CD14-positive monocyte (primary cell): ENCODE results near the gene INPP4B. TPM values are rescaled to one million over a fixed set of nuclear protein-coding genes. Genes with fewer than 3 reads are reported as not detected.

Experiments used
- DNase-seq, 3 donors: peaks; one replicate each; pipeline ENCODE4 v3.0.0-alpha.2; 2011 to 2022
- H2AFZ ChIP-seq: 2 replicates; pipeline ENCODE4 v1.6.0; 2012; ENCODE audit warnings: mild to moderate bottlenecking, low read depth, low read length, inconsistent platforms; ENCODE audit not compliant: insufficient read depth, poor library complexity, severe bottlenecking
- H3K27ac ChIP-seq, 2 donors: 1 replicate in 1 of 2; 2 replicates in 1 of 2; pipeline ENCODE4 v1.5.1; 2012 to 2013; ENCODE audit warnings: low read length in 2 of 2, control low read depth in 1 of 2, inconsistent platforms in 1 of 2, low read depth in 1 of 2, mild to moderate bottlenecking in 1 of 2
- H3K27me3 ChIP-seq, 2 donors: one replicate each; pipeline versions ENCODE4 v1.6.0 to v1.6.1; 2011 to 2013; ENCODE audit warnings: low read length in 2 of 2; ENCODE audit not compliant: control insufficient read depth in 2 of 2, insufficient read depth in 2 of 2
- H3K36me3 ChIP-seq, 2 donors: replicated peaks in 1 of 2; 1 replicate in 1 of 2; 2 replicates in 1 of 2; pipeline versions ENCODE4 v1.5.1 to v1.6.1; 2012 to 2013; ENCODE audit warnings: low read length in 2 of 2, control low read depth in 1 of 2, inconsistent platforms in 1 of 2, mild to moderate bottlenecking in 1 of 2; ENCODE audit not compliant: insufficient read depth in 2 of 2, control insufficient read depth in 1 of 2
- H3K4me1 ChIP-seq, 2 donors: 1 replicate in 1 of 2; 2 replicates in 1 of 2; pipeline versions ENCODE4 v1.5.1 to v1.6.1; 2012 to 2013; ENCODE audit warnings: low read length in 2 of 2, control low read depth in 1 of 2, inconsistent platforms in 1 of 2, mild to moderate bottlenecking in 1 of 2, moderate library complexity in 1 of 2; ENCODE audit not compliant: insufficient read depth in 2 of 2, control insufficient read depth in 1 of 2
- H3K4me2 ChIP-seq: replicated peaks from 2 replicates; pipeline ENCODE3; 2012; ENCODE audit warnings: low read length, moderate library complexity, mild to moderate bottlenecking; ENCODE audit not compliant: poor library complexity, severe bottlenecking; ENCODE audit errors: extremely low read depth
- H3K4me3 ChIP-seq, 3 experiments: fragments of 200-600 bp in 1 of 3; sonication (generic) in 1 of 3; replicated peaks in 1 of 3; 1 replicate in 2 of 3; 2 replicates in 1 of 3; pipeline ENCODE4 v1.5.1; 2011 to 2013; ENCODE audit warnings: low read length in 3 of 3, mild to moderate bottlenecking in 3 of 3, control low read depth in 2 of 3, low read depth in 2 of 3, inconsistent platforms in 1 of 3, moderate library complexity in 1 of 3
- H3K79me2 ChIP-seq: 2 replicates; pipeline ENCODE4 v1.6.0; 2012; ENCODE audit warnings: mild to moderate bottlenecking, control low read depth, inconsistent platforms, low read length, moderate library complexity; ENCODE audit not compliant: insufficient read depth
- H3K9ac ChIP-seq: 2 replicates; pipeline ENCODE4 v1.6.0; 2017; ENCODE audit warnings: low read length, mild to moderate bottlenecking; ENCODE audit not compliant: insufficient read depth, poor library complexity, severe bottlenecking
- H3K9me3 ChIP-seq, 2 donors: replicated peaks in 1 of 2; 1 replicate in 1 of 2; 2 replicates in 1 of 2; pipeline versions ENCODE4 v1.5.1 to v1.6.1; 2012 to 2013; ENCODE audit warnings: low read length in 2 of 2, control low read depth in 1 of 2; ENCODE audit not compliant: control insufficient read depth in 1 of 2, insufficient read depth in 1 of 2
- H4K20me1 ChIP-seq: 2 replicates; pipeline ENCODE4 v1.6.0; 2012; ENCODE audit warnings: mild to moderate bottlenecking, low read length, control low read depth, moderate library complexity; ENCODE audit not compliant: insufficient read depth
- H3K27ac Mint-ChIP-seq, 7 donors: one replicate each; pipeline ENCODE4 v1.8.0; 2020; ENCODE audit warnings: mild to moderate bottlenecking in 7 of 7, mixed read lengths in 7 of 7, moderate library complexity in 6 of 7, inconsistent platforms in 2 of 7
- H3K27me3 Mint-ChIP-seq, 3 donors: one replicate each; pipeline ENCODE4 v1.8.0; 2021 to 2022; ENCODE audit warnings: low read depth in 3 of 3, mild to moderate bottlenecking in 3 of 3, mixed read lengths in 3 of 3, moderate library complexity in 3 of 3, inconsistent platforms in 1 of 3
- H3K36me3 Mint-ChIP-seq, 2 donors: one replicate each; pipeline ENCODE4 v1.8.0; 2020; ENCODE audit warnings: mixed read lengths in 2 of 2, inconsistent platforms in 1 of 2, mild to moderate bottlenecking in 1 of 2
- H3K4me1 Mint-ChIP-seq: one replicate; pipeline ENCODE4 v1.8.0; 2020; ENCODE audit warnings: mild to moderate bottlenecking, mixed read lengths
- H3K4me3 Mint-ChIP-seq, 2 donors: one replicate each; pipeline ENCODE4 v1.8.0; 2020; ENCODE audit warnings: mild to moderate bottlenecking in 2 of 2, mixed read lengths in 2 of 2, moderate library complexity in 1 of 2
- H3K9me3 Mint-ChIP-seq, 7 donors: one replicate each; pipeline ENCODE4 v1.8.0; 2020 to 2022; ENCODE audit warnings: mixed read lengths in 7 of 7, mild to moderate bottlenecking in 6 of 7, moderate library complexity in 6 of 7, inconsistent platforms in 2 of 7
- WGBS: methylation state at CpG from one replicate; pipeline ENCODE4 v1.1.5; 2013; ENCODE audit warnings: missing lambda C conversion rate; ENCODE audit not compliant: insufficient coverage; 5-methylcytosine and 5-hydroxymethylcytosine counted together
- intact Hi-C, 2 donors: fragments of 100-400 bp; cut with micrococcal nuclease; formaldehyde crosslinking; loops; one replicate each; pipeline versions ENCODE4 v1.15.0 to v1.15.1; 2023
- polyA plus RNA-seq, 3 donors: library from polyadenylated mRNA; depleted of rRNA in 1 of 3; unstranded in 2 of 3; stranded (reverse) in 1 of 3; fragments of 300-500 nt in 2 of 3; fragments of >200 nt in 1 of 3; fragmentation: Illumina TruSeq in 2 of 3; gene quantifications; 1 replicate in 2 of 3; 2 replicates in 1 of 3; pipeline ENCODE4 v1.2.3, GENCODE V29; 2012 to 2021
- TF ChIP-seq, protein P1 (sequence below): fragments of 200-600 bp; IDR thresholded peaks from one replicate; pipeline ENCODE4 v1.8.0; 2022; ENCODE audit warnings: antibody characterized with exemption, mild to moderate bottlenecking

INPP4B gene
- polyA plus RNA-seq, 3 donors = 0.13 to 0.38 (median 0.22) TPM

DNA sequence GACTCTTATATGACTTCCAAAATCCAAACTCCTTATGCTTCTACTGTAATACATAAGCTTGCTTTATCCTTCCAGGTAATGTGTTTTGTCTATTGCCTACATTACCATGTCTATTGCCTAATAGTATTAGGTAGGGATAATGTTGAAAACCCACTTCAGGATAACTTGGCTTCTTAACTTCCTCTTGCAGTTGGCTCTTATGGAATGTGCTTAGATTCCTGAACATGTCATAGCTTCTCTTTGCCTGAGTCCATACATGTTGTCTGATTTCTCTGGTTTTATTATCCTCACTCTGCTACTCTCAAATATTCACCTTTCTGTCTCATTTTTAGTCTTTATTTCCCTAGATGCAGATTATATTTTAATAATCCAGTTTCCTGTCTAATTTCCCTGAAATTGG, 609.8 kb downstream of the INPP4B start:
- H4K20me1 ChIP-seq = no peaks in the 10 kb centered on the region
- Mint-ChIP-seq H3K36me3 (no peaks in the 10 kb centered on the region), H3K27ac (no peak overlapping the region), H3K4me1 (no peaks in the 10 kb centered on the region), H3K27me3 (no peaks in the 10 kb centered on the region), H3K4me3 (no peak overlapping the region), H3K9me3 (peaks cover 0 to 6% (median 0%) of the 10 kb centered on the region in 7 donors)
- H3K27me3 ChIP-seq = no peaks in the 10 kb centered on the region
- no peak overlapping the region for H2AFZ ChIP-seq
- H3K4me3 ChIP-seq = no peak overlapping the region
- DNase-seq = no peak
- H3K79me2 ChIP-seq = no peaks in the 10 kb centered on the region
- no peak overlapping the region for H3K27ac ChIP-seq
- no peak overlapping the region for H3K4me2 ChIP-seq
- TF ChIP-seq, protein P1, sequence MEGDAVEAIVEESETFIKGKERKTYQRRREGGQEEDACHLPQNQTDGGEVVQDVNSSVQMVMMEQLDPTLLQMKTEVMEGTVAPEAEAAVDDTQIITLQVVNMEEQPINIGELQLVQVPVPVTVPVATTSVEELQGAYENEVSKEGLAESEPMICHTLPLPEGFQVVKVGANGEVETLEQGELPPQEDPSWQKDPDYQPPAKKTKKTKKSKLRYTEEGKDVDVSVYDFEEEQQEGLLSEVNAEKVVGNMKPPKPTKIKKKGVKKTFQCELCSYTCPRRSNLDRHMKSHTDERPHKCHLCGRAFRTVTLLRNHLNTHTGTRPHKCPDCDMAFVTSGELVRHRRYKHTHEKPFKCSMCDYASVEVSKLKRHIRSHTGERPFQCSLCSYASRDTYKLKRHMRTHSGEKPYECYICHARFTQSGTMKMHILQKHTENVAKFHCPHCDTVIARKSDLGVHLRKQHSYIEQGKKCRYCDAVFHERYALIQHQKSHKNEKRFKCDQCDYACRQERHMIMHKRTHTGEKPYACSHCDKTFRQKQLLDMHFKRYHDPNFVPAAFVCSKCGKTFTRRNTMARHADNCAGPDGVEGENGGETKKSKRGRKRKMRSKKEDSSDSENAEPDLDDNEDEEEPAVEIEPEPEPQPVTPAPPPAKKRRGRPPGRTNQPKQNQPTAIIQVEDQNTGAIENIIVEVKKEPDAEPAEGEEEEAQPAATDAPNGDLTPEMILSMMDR = no peak
- intact Hi-C loops = no loop called here
- H3K4me1 ChIP-seq = no peaks in the 10 kb centered on the region
- no peak overlapping the region for H3K9ac ChIP-seq
- no peaks in the 10 kb centered on the region for H3K36me3 ChIP-seq
- no peaks in the 10 kb centered on the region for H3K9me3 ChIP-seq

DNA sequence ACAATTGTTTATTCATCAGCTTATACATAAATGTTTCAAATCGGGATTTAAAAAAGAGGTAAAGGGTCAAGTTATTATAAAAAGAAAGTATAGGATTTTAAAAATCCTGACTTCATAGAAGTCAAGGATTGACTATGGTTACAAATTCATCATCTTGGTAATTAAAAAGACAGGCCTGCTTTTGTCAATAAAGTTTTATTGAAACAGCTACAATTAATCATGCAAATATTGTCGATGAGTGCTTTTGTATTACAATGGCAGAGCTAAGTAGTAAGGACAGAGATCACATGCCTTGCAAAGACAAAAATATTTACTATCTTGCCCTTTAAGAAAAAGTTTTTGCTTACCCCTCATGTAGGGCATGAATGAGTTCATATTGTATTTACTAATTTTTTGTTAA, 614.3 kb downstream of the INPP4B start:
- Mint-ChIP-seq H3K4me3 (no peak overlapping the region), H3K4me1 (no peaks in the 10 kb centered on the region), H3K9me3 (peaks cover 0 to 6% (median 0%) of the 10 kb centered on the region in 7 donors), H3K27me3 (no peaks in the 10 kb centered on the region), H3K36me3 (no peaks in the 10 kb centered on the region), H3K27ac (no peak overlapping the region)
- intact Hi-C loops = no loop called here
- no peak overlapping the region for H3K27ac ChIP-seq
- TF ChIP-seq, protein P1 = no peak
- H4K20me1 ChIP-seq = no peaks in the 10 kb centered on the region
- no peaks in the 10 kb centered on the region for H3K9me3 ChIP-seq
- no peaks in the 10 kb centered on the region for H3K36me3 ChIP-seq
- no CpG with 5 or more reads among the region's 2 CpGs for WGBS
- no peak overlapping the region for H3K9ac ChIP-seq
- no peak overlapping the region for H2AFZ ChIP-seq
- DNase-seq = no peak
- H3K4me2 ChIP-seq = no peak overlapping the region
- no peaks in the 10 kb centered on the region for H3K4me1 ChIP-seq
- no peak overlapping the region for H3K4me3 ChIP-seq
- H3K79me2 ChIP-seq = no peaks in the 10 kb centered on the region
- no peaks in the 10 kb centered on the region for H3K27me3 ChIP-seq
